SK-N-SH (cell line): ENCODE measurements around the gene BNC2. TPM values are rescaled to one million over a fixed set of nuclear protein-coding genes. Genes with fewer than 3 reads are reported as not detected.

ENCODE experiments used
- CTCF ChIA-PET: fragments of 300-600, 350-600 bp; formaldehyde crosslinking; extraction: SDS; loops from one replicate; lab custom pipeline; 2021; lab: Yijun Ruan, JAX
- POLR2A ChIA-PET: fragments of 350-600 bp; sonication (Branson Sonifier 250); formaldehyde crosslinking; extraction: SDS; loops from one replicate; lab custom pipeline; 2020; ENCODE audit warnings: antibody characterized with exemption, inconsistent platforms; lab: Yijun Ruan, JAX
- DNase-seq: peaks from one replicate; pipeline ENCODE4 v3.0.0; 2012
- H2AFZ ChIP-seq: fragments of 200-600 bp; sonication (generic); 2 replicates; pipeline ENCODE4 v1.8.1; 2016; ENCODE audit warnings: antibody characterized with exemption, mild to moderate bottlenecking, low read depth
- H3F3A ChIP-seq: fragments of 200-600 bp; sonication (generic); replicated peaks from 2 replicates; pipeline ENCODE3; 2016; ENCODE audit warnings: antibody characterized with exemption, mild to moderate bottlenecking; ENCODE audit not compliant: insufficient read depth
- H3K27ac ChIP-seq, 2 experiments: fragments of 200-500 bp in 1 of 2; fragments of 200-600 bp in 1 of 2; sonication (Bioruptor generic) in 1 of 2; sonication (generic), shearing (Covaris generic) in 1 of 2; 2 replicates each; pipeline versions ENCODE4 v1.5.1 to v1.6.1; 2014 to 2016; ENCODE audit warnings: low read depth in 2 of 2, inconsistent platforms in 1 of 2, low read length in 1 of 2, mild to moderate bottlenecking in 1 of 2, mixed read lengths in 1 of 2
- H3K27me3 ChIP-seq: fragments of 200-600 bp; sonication (generic), shearing (Covaris generic); 2 replicates; pipeline ENCODE4 v1.6.1; 2016; ENCODE audit warnings: mixed run types; ENCODE audit not compliant: insufficient read depth
- H3K36me3 ChIP-seq, 2 experiments: fragments of 200-500 bp in 1 of 2; fragments of 200-600 bp in 1 of 2; sonication (Bioruptor generic) in 1 of 2; sonication (generic) in 1 of 2; replicated peaks in 1 of 2; 2 replicates each; pipeline versions ENCODE3 to v1.5.1; 2014 to 2016; ENCODE audit warnings: low read length in 1 of 2, mild to moderate bottlenecking in 1 of 2; ENCODE audit not compliant: insufficient read depth in 2 of 2, control insufficient read depth in 1 of 2
- H3K4me1 ChIP-seq, 2 experiments: fragments of 200-500 bp in 1 of 2; fragments of 200-600 bp in 1 of 2; sonication (Bioruptor generic) in 1 of 2; sonication (generic), shearing (Covaris generic) in 1 of 2; 2 replicates each; pipeline versions ENCODE4 v1.5.1 to v1.6.1; 2014 to 2016; ENCODE audit warnings: low read depth in 1 of 2, low read length in 1 of 2, mixed run types in 1 of 2; ENCODE audit not compliant: insufficient read depth in 2 of 2, control insufficient read depth in 1 of 2
- H3K4me2 ChIP-seq: fragments of 200-600 bp; sonication (generic), shearing (Covaris generic); 2 replicates; pipeline ENCODE4 v1.6.1; 2017; ENCODE audit warnings: mixed run types
- H3K4me3 ChIP-seq, 2 experiments: fragments of 200-500 bp in 1 of 2; fragments of 200-600 bp in 1 of 2; sonication (Bioruptor generic) in 1 of 2; sonication (generic), shearing (Covaris generic) in 1 of 2; 2 replicates each; pipeline versions ENCODE4 v1.5.1 to v1.8.1; 2014 to 2016; ENCODE audit warnings: low read depth in 2 of 2, inconsistent platforms in 1 of 2, low read length in 1 of 2, mild to moderate bottlenecking in 1 of 2, mixed read lengths in 1 of 2, moderate library complexity in 1 of 2
- H3K79me2 ChIP-seq: fragments of 200-600 bp; sonication (generic); 2 replicates; pipeline ENCODE4 v1.8.1; 2017; ENCODE audit warnings: mild to moderate bottlenecking; ENCODE audit not compliant: insufficient read depth
- H3K9ac ChIP-seq: fragments of 200-600 bp; sonication (generic); 2 replicates; pipeline ENCODE4 v1.6.1; 2017; ENCODE audit warnings: mixed run types
- H3K9me2 ChIP-seq: fragments of 200-600 bp; sonication (generic); 2 replicates; pipeline ENCODE4 v1.6.1; 2017; ENCODE audit warnings: mixed run types
- H3K9me3 ChIP-seq: fragments of 200-600 bp; sonication (generic); 2 replicates; pipeline ENCODE4 v1.6.1; 2017; ENCODE audit warnings: mixed run types, mild to moderate bottlenecking, moderate library complexity
- H4K20me1 ChIP-seq: fragments of 200-600 bp; sonication (generic); 2 replicates; pipeline ENCODE4 v1.6.1; 2017; ENCODE audit warnings: mild to moderate bottlenecking, mixed run types; ENCODE audit not compliant: insufficient read depth
- CHD2 ChIP-seq: fragments of 150-350 bp; IDR thresholded peaks from 2 replicates; pipeline ENCODE4 v1.6.1; 2018; ENCODE audit warnings: low read length; ENCODE audit not compliant: partially characterized antibody
- ELF1 ChIP-seq: IDR thresholded peaks from 2 replicates; pipeline ENCODE4 v1.4.0; 2012
- EP300 ChIP-seq, 2 experiments: IDR thresholded peaks; 2 replicates each; pipeline versions ENCODE4 v1.4.0 to v1.6.1; 2012; ENCODE audit warnings: borderline replicate concordance in 1 of 2, low read depth in 1 of 2, low read length in 1 of 2
- EZH2phosphoT487 ChIP-seq: fragments of 200-600 bp; sonication (generic); IDR thresholded peaks from 2 replicates; pipeline ENCODE4 v1.6.1; 2017; ENCODE audit warnings: low read depth, mixed run types, mild to moderate bottlenecking, antibody characterized with exemption, moderate library complexity, borderline replicate concordance
- GABPA ChIP-seq: IDR thresholded peaks from 2 replicates; pipeline ENCODE4 v1.4.0; 2012; ENCODE audit warnings: low read depth, mild to moderate bottlenecking
- JUND ChIP-seq: IDR thresholded peaks from 2 replicates; pipeline ENCODE4 v1.4.0; 2012
- MEF2A ChIP-seq: IDR thresholded peaks from 2 replicates; pipeline ENCODE4 v1.4.0; 2012; ENCODE audit warnings: low read depth, borderline replicate concordance
- NFIC ChIP-seq: IDR thresholded peaks from 2 replicates; pipeline ENCODE4 v1.4.0; 2012; ENCODE audit warnings: borderline replicate concordance
- RAD21 ChIP-seq: IDR thresholded peaks from 2 replicates; pipeline ENCODE4 v1.6.1; 2012; ENCODE audit warnings: mild to moderate bottlenecking, low read length
- RCOR1 ChIP-seq: fragments of 150-350 bp; IDR thresholded peaks from 2 replicates; pipeline ENCODE4 v1.6.1; 2017; ENCODE audit warnings: antibody characterized with exemption, low read length
- RXRA ChIP-seq: IDR thresholded peaks from 2 replicates; pipeline ENCODE4 v1.4.0; 2012; ENCODE audit warnings: low read depth, mild to moderate bottlenecking, borderline replicate concordance
- TAF1 ChIP-seq: IDR thresholded peaks from 2 replicates; pipeline ENCODE4 v1.6.1; 2012; ENCODE audit warnings: low read depth, mild to moderate bottlenecking, low read length, moderate library complexity, borderline replicate concordance
- TCF12 ChIP-seq: IDR thresholded peaks from 2 replicates; pipeline ENCODE4 v1.4.0; 2012
- TEAD4 ChIP-seq: IDR thresholded peaks from 2 replicates; pipeline ENCODE4 v1.4.0; 2012; ENCODE audit warnings: mild to moderate bottlenecking, borderline replicate concordance; ENCODE audit not compliant: insufficient read depth
- USF2 ChIP-seq: fragments of 150-350 bp; IDR thresholded peaks from 2 replicates; pipeline ENCODE4 v1.6.1; 2017; ENCODE audit warnings: antibody characterized with exemption, low read length, low read depth, borderline replicate concordance
- ZBTB33 ChIP-seq: IDR thresholded peaks from 2 replicates; pipeline ENCODE4 v1.4.0; 2012; ENCODE audit warnings: low read depth, borderline replicate concordance
- WGBS: methylation state at CpG from one replicate; pipeline ENCODE4 v1.1.6; 2017; ENCODE audit warnings: low lambda C conversion rate; 5-methylcytosine and 5-hydroxymethylcytosine counted together
- polyA plus RNA-seq, 3 experiments: library from polyadenylated mRNA; depleted of rRNA; stranded (reverse); fragments of >200 nt; gene quantifications; 2 replicates each; pipeline ENCODE4 v1.2.3, GENCODE V29; 2012
- TF ChIP-seq, protein P1 (sequence below): IDR thresholded peaks from 2 replicates; pipeline ENCODE4 v1.4.0; 2012; ENCODE audit warnings: low read depth
- TF ChIP-seq, protein P2 (sequence below): fragments of 150-350 bp; IDR thresholded peaks from 2 replicates; pipeline ENCODE4 v1.6.1; 2016; ENCODE audit warnings: mild to moderate bottlenecking, low read depth, low read length

Gene BNC2
- polyA plus RNA-seq, 1 of the 3 experiments (the other 2 are of a cell fraction), result 8.8 TPM

DNA sequence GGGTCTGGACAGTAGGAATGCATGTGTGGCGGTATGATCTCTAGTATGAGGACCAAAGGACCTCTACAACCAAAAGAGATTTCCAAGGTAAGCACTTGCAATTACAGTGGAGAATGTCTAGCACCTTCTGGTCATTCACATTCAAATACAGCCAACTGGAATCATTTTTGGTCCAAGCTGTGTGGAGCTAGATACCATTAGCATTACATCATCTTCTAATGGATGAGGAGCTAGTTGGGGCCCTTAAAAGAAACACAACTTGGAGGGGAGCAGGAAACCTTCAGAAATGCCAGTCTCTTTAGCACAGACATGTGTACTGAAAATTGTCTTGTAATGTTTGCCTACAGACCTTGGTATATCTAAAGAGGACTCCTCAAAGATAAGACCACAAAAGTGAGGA, 244.7 kb downstream of the BNC2 start:
- peak overlapping the region; percentile 29; the same call in 1 of the 2 replicates for H3K9ac ChIP-seq
- H3K79me2 ChIP-seq, result peaks cover 44% of the 10 kb centered on the region
- no peaks in the 10 kb centered on the region for H3K9me2 ChIP-seq
- no peaks in the 10 kb centered on the region for H3K27me3 ChIP-seq
- H3K4me3 ChIP-seq, result peak overlapping the region in 1 of 2 experiments; percentile 42; a peak in 1 of 4 replicates
- H3K9me3 ChIP-seq, result no peaks in the 10 kb centered on the region
- TF ChIP-seq TCF12 (peak; percentile 62), RXRA (no peak), JUND (peak; percentile 64; the same call in 1 of the 2 replicates), RAD21 (no peak), GABPA (no peak), TEAD4 (0 out of 2 replicates have a peak, but pooled peaks have one; percentile 36)
- TF ChIP-seq, protein P1, sequence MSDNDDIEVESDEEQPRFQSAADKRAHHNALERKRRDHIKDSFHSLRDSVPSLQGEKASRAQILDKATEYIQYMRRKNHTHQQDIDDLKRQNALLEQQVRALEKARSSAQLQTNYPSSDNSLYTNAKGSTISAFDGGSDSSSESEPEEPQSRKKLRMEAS, result peak; percentile 21; the same call in 1 of the 2 replicates
- TF ChIP-seq, all 33 proteins: peak for 4
- WGBS, result 92% methylated on average over 1 of the region's 1 CpG
- H3K4me1 ChIP-seq, result peaks cover 29 to 44% of the 10 kb centered on the region in 2 experiments
- POLR2A ChIA-PET, result no interaction called here
- CTCF ChIA-PET, result no interaction called here
- H3K36me3 ChIP-seq, result no peaks in the 10 kb centered on the region
- no peaks in the 10 kb centered on the region for H4K20me1 ChIP-seq
- peaks cover 35% of the 10 kb centered on the region for H3F3A ChIP-seq
- H3K4me2 ChIP-seq, result peak overlapping the region; percentile 57
- H3K27ac ChIP-seq, result peak overlapping the region; percentile 83 to 86; a peak in 3 of 4 replicates
- no peak overlapping the region for H2AFZ ChIP-seq
- DNase-seq, result no peak

DNA sequence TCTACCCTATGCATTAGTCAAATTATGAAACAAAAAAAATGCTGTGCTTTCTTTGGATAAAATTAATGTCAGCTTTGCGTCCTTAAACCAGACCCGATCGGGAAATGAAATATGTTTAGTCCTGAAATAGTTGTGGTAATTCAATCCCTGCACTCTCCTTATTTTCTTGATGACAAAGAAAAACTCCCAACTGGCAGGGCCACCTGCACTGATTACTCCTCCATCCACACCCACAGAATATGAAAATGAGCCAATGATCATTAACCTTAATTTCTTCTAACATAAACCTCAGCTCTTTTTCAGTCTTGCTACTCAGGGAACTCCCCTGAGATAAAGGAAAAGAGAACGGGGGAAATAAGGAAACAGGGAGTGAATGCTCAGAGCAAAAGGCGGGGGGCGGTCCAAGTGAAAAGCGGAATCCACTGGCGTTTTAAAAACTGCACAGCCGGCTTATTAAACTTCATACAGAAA, 245.3 kb downstream of the BNC2 start:
- H3K27ac ChIP-seq, result peak overlapping the region; percentile 83 to 86; a peak in 3 of 4 replicates

DNA sequence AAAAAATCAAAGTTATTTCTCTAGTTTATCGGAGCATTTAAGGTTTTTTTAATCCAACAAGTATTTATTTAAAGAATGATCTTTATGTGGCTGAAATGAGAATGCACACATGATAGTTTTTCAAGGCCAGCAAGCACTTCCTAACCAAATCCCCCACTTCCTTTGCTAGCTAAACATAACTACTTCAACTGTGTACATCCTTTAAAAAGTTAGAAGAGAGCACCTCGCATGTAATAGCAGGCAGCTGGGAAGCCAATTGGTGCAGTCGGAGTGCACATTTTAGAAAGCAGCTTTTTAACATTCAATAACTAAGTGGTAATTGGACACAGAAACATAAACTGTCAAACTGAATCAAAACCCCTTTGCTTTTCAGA, 245.7 kb downstream of the BNC2 start:
- Histone ChIP-seq H3K9me2 (no peaks in the 10 kb centered on the region), H3K9me3 (no peaks in the 10 kb centered on the region), H3K9ac (no peak overlapping the region; the same call in 1 of the 2 replicates), H3K4me1 (peaks cover 32 to 44% of the 10 kb centered on the region in 2 experiments), H3K4me3 (no peak overlapping the region), H3F3A (peaks cover 35% of the 10 kb centered on the region), H4K20me1 (no peaks in the 10 kb centered on the region), H3K27me3 (no peaks in the 10 kb centered on the region), H3K4me2 (peak overlapping the region; percentile 57; the same call in 1 of the 2 replicates), H3K27ac (peak overlapping the region; percentile 72 to 86), H2AFZ (no peak overlapping the region), H3K36me3 (no peaks in the 10 kb centered on the region), H3K79me2 (peaks cover 39% of the 10 kb centered on the region)
- WGBS, result 53% methylated on average over 3 of the region's 3 CpGs
- POLR2A ChIA-PET, result no interaction called here
- CTCF ChIA-PET, result no interaction called here
- DNase-seq, result no peak
- TF ChIP-seq EZH2phosphoT487, result no peak
- TF ChIP-seq USF2, result no peak
- no peak for TF ChIP-seq TAF1
- TF ChIP-seq RAD21, result no peak
- TF ChIP-seq, protein P2, sequence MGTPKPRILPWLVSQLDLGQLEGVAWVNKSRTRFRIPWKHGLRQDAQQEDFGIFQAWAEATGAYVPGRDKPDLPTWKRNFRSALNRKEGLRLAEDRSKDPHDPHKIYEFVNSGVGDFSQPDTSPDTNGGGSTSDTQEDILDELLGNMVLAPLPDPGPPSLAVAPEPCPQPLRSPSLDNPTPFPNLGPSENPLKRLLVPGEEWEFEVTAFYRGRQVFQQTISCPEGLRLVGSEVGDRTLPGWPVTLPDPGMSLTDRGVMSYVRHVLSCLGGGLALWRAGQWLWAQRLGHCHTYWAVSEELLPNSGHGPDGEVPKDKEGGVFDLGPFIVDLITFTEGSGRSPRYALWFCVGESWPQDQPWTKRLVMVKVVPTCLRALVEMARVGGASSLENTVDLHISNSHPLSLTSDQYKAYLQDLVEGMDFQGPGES, result no peak
- no peak for TF ChIP-seq ELF1
- TF ChIP-seq EP300 (IDR thresholded peaks at IDR 0.05; ENCODE audit: borderline replicate concordance in 1 of 2, low read depth in 1 of 2, low read length in 1 of 2), result no peak
- no peak for TF ChIP-seq TEAD4
- TF ChIP-seq ZBTB33, result no peak

More for the DNA sequence above, 245.3 kb downstream of the BNC2 start:
- POLR2A ChIA-PET, result no interaction called here
- peaks cover 42% of the 10 kb centered on the region for H3K79me2 ChIP-seq
- no peaks in the 10 kb centered on the region for H3K36me3 ChIP-seq
- no peak overlapping the region for H3K4me3 ChIP-seq
- H3K9ac ChIP-seq, result peak overlapping the region; percentile 16; the same call in 1 of the 2 replicates
- no peak for TF ChIP-seq RCOR1
- peak; percentile 39 to 54; a peak in 2 of 4 replicates for TF ChIP-seq EP300 (IDR thresholded peaks at IDR 0.05; ENCODE audit: borderline replicate concordance in 1 of 2, low read depth in 1 of 2, low read length in 1 of 2)
- 0 out of 2 replicates have a peak, but pooled peaks have one; percentile 18 for TF ChIP-seq MEF2A
- TF ChIP-seq NFIC, result no peak
- no peak for TF ChIP-seq CHD2
- peak; percentile 60 for TF ChIP-seq TCF12
- no peak for TF ChIP-seq TAF1
- no peak for TF ChIP-seq TEAD4
- WGBS, result 63% methylated on average over 9 of the region's 9 CpGs
- H3K9me3 ChIP-seq, result no peaks in the 10 kb centered on the region
- H3K4me2 ChIP-seq, result peak overlapping the region; percentile 57
- no peak for DNase-seq
- peaks cover 30 to 44% of the 10 kb centered on the region in 2 experiments for H3K4me1 ChIP-seq
- H3K27me3 ChIP-seq, result no peaks in the 10 kb centered on the region
- CTCF ChIA-PET, result interaction anchor here (0.6 kb wide), 1 partner anchor 729 kb away, joined by 3 read pairs; no protein-coding TSS in a partner anchor
- H3K9me2 ChIP-seq, result no peaks in the 10 kb centered on the region
- H4K20me1 ChIP-seq, result no peaks in the 10 kb centered on the region
- no peak overlapping the region for H2AFZ ChIP-seq
- H3F3A ChIP-seq, result peaks cover 35% of the 10 kb centered on the region
